ENCODE data around the gene CALCA.

DNA sequence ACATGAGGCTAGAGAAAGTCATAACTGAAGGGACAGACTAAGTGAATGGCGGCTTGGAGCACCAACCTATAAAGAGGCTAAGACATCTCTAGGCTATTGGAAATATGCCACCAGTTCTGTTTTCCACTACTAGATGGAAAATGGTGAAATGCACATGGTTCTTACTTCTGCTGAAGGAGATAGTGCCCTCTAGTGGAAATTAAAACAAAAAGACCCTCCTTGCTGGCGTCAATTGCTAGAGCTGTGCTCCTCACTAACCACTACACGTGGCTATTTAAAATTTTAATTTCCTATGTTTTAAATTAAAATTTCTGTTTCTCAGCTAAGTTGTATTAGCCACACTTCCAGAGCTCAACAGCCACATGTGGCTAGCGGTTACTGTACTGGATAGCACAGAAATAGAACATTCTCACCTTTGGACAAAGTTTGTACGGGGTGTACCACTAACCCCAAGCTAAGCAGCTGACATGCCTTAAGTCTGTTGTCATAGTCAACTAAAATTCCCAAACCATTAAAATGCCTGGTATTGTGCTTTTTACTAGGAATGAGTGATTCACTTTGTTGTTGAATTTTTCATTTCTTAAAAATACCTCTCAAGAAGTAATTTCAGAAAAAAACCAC is 34.1 kb upstream of the CALCA start:
- TF ChIP-seq, protein P1, sequence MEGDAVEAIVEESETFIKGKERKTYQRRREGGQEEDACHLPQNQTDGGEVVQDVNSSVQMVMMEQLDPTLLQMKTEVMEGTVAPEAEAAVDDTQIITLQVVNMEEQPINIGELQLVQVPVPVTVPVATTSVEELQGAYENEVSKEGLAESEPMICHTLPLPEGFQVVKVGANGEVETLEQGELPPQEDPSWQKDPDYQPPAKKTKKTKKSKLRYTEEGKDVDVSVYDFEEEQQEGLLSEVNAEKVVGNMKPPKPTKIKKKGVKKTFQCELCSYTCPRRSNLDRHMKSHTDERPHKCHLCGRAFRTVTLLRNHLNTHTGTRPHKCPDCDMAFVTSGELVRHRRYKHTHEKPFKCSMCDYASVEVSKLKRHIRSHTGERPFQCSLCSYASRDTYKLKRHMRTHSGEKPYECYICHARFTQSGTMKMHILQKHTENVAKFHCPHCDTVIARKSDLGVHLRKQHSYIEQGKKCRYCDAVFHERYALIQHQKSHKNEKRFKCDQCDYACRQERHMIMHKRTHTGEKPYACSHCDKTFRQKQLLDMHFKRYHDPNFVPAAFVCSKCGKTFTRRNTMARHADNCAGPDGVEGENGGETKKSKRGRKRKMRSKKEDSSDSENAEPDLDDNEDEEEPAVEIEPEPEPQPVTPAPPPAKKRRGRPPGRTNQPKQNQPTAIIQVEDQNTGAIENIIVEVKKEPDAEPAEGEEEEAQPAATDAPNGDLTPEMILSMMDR (IDR thresholded peaks at IDR 0.05; ENCODE audit: insufficient read depth, low read length, poor library complexity, severe bottlenecking) = peak; percentile 74
- TF ChIP-seq EZH2phosphoT487 (conservative IDR thresholded peaks at IDR 0.05; ENCODE audit: low read length) = no peak
